ENCODE data around the gene HLA-F. TPM values are rescaled to one million over a fixed set of nuclear protein-coding genes. Genes with fewer than 3 reads are reported as not detected.

Gene HLA-F
- total RNA-seq, 1 donor from 2014 or later: 2.5 TPM

DNA sequence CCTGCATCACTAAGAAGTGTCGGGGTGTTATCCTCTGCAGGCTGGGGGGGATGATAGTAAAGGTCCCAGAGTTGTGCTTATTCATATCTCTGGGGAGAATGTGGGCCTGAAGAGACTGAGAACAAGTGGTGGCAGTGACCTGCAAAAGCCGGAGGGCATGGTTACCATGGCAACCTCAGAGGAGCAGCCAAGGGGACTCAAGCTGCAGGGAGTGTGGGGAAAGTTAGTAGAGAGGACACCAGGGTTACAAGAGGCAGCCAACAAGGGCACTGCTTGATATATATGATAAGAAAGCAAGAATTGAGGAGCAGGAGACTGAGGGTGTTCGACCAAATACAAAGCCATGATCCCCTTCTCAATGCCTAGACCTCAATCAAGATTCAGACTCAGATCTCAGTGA, 46.1 kb downstream of the HLA-F start:
- no peak overlapping the region for H3K4me3 ChIP-seq (ENCODE audit: low read depth, low read length)
- TF ChIP-seq, protein P1, sequence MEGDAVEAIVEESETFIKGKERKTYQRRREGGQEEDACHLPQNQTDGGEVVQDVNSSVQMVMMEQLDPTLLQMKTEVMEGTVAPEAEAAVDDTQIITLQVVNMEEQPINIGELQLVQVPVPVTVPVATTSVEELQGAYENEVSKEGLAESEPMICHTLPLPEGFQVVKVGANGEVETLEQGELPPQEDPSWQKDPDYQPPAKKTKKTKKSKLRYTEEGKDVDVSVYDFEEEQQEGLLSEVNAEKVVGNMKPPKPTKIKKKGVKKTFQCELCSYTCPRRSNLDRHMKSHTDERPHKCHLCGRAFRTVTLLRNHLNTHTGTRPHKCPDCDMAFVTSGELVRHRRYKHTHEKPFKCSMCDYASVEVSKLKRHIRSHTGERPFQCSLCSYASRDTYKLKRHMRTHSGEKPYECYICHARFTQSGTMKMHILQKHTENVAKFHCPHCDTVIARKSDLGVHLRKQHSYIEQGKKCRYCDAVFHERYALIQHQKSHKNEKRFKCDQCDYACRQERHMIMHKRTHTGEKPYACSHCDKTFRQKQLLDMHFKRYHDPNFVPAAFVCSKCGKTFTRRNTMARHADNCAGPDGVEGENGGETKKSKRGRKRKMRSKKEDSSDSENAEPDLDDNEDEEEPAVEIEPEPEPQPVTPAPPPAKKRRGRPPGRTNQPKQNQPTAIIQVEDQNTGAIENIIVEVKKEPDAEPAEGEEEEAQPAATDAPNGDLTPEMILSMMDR (conservative IDR thresholded peaks at IDR 0.05; ENCODE audit: low read depth, low read length): no peak
- no peak for DNase-seq (ENCODE audit: low read depth)

DNA sequence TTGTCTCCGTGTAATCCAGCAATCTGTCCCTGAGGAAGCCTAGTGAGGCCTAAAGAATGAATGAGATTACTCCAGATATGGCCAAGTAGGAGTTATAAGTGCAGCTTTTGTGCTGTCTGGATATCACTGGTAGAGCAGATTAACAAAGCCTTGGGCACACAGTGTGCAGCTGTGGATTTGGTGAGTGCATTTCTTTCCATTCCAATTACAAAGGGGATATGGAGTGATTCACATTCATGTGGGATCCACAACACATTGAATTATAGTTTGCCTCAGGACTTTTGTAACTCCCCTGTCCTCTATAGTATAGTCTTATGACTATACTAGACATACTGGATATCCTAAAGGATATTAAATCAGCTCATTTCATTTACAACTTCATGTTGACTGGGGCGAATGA, 47.1 kb downstream of the HLA-F start:
- no peak for DNase-seq (ENCODE audit: low read depth)
- no peak overlapping the region for H3K4me3 ChIP-seq (ENCODE audit: low read depth, low read length)
- TF ChIP-seq, protein P1 (conservative IDR thresholded peaks at IDR 0.05; ENCODE audit: low read depth, low read length): no peak

DNA sequence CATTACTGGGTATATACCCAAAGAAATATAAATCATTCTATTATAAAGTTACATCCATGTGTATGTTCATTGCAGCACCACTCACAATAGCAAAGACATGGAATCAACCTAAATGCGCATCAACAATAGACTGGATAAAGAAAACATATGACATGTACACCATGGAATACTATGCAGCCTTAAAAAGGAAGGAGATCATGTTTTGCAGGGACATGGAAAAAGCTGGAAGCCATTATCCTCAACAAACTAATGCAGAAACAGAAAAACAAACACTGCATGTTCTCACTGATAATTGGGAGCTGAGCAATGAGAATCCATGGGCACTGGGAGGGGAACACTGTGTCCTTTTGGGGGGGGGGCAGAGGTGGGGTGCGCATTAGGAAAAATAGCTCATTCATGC, 53.5 kb downstream of the HLA-F start:
- no peak overlapping the region for H3K4me3 ChIP-seq (ENCODE audit: low read depth, low read length)
- no peak for DNase-seq (ENCODE audit: low read depth)
- TF ChIP-seq, protein P1 (conservative IDR thresholded peaks at IDR 0.05; ENCODE audit: low read depth, low read length): no peak

Other genes starting within 250 kb of the HLA-F start
- not detected in 2 replicates for gene MAS1L, start 235.5 kb upstream of the HLA-F start, total RNA-seq
- gene UBD, start 163.7 kb upstream of the HLA-F start, total RNA-seq: 0.94 and 4.3 TPM in 2 replicates
- not detected in 2 replicates for gene OR2H2, start 138.3 kb upstream of the HLA-F start, total RNA-seq
- 3.1 and 6.4 TPM in 2 replicates for gene GABBR1, start 90.3 kb upstream of the HLA-F start, total RNA-seq
- not detected in 2 replicates for gene MOG, start 66.3 kb upstream of the HLA-F start, total RNA-seq
- gene ZFP57, start 42.3 kb upstream of the HLA-F start, total RNA-seq: 0.12 and 1.4 TPM in 2 replicates
- gene HLA-G, start 104.4 kb downstream of the HLA-F start, total RNA-seq: 0.46 and 0.94 TPM in 2 replicates
- gene HLA-A, start 219.1 kb downstream of the HLA-F start, total RNA-seq: 132 and 479 TPM in 2 replicates